NCI-H1436 (cell line): ENCODE data around the gene COL25A1.

Experiments
- DNase-seq: peaks from one replicate; lab custom pipeline; 2025; lab: John Stamatoyannopoulos, UW

Gene COL25A1

GRCh38 chr4:109214622-109215301 is 87.7 kb downstream of the COL25A1 start:
- no peak for DNase-seq

- DNase-seq: no peak
Measured at GRCh38 chr4:109213056-109213455, 89.4 kb downstream of the COL25A1 start.

GRCh38 chr4:109211671-109212070 is 90.8 kb downstream of the COL25A1 start:
- DNase-seq: no peak

GRCh38 chr4:109209647-109210046 is 92.8 kb downstream of the COL25A1 start:
- DNase-seq: no peak

- no peak for DNase-seq
Measured at GRCh38 chr4:109207898-109208297, 94.6 kb downstream of the COL25A1 start.

GRCh38 chr4:109207061-109207460 is 95.4 kb downstream of the COL25A1 start:
- DNase-seq: no peak

- no peak for DNase-seq
Measured at GRCh38 chr4:109206620-109207019, 95.8 kb downstream of the COL25A1 start.

GRCh38 chr4:109205186-109205585 is 97.3 kb downstream of the COL25A1 start:
- no peak for DNase-seq

GRCh38 chr4:109199585-109199984 is 102.9 kb downstream of the COL25A1 start:
- no peak for DNase-seq

- DNase-seq: no peak
Measured at GRCh38 chr4:109195646-109196045, 106.8 kb downstream of the COL25A1 start.

- no peak for DNase-seq
Measured at GRCh38 chr4:109191216-109191615, 111.2 kb downstream of the COL25A1 start.

- no peak for DNase-seq
Measured at GRCh38 chr4:109186458-109186945, 116.0 kb downstream of the COL25A1 start.

- no peak for DNase-seq
Measured at GRCh38 chr4:109185951-109186350, 116.5 kb downstream of the COL25A1 start.

GRCh38 chr4:109185548-109185947 is 116.9 kb downstream of the COL25A1 start:
- no peak for DNase-seq

- no peak for DNase-seq
Measured at GRCh38 chr4:109184491-109184961, 117.9 kb downstream of the COL25A1 start.

GRCh38 chr4:109183931-109184490 is 118.4 kb downstream of the COL25A1 start:
- no peak for DNase-seq

GRCh38 chr4:109182696-109183095 is 119.8 kb downstream of the COL25A1 start:
- DNase-seq: no peak

GRCh38 chr4:109179061-109179460 is 123.4 kb downstream of the COL25A1 start:
- no peak for DNase-seq

- no peak for DNase-seq
Measured at GRCh38 chr4:109177096-109177810, 125.2 kb downstream of the COL25A1 start.

- no peak for DNase-seq
Measured at GRCh38 chr4:109174224-109174953, 128.1 kb downstream of the COL25A1 start.

GRCh38 chr4:109172301-109172700 is 130.2 kb downstream of the COL25A1 start:
- no peak for DNase-seq

- no peak for DNase-seq
Measured at GRCh38 chr4:109171070-109171469, 131.4 kb downstream of the COL25A1 start.
